SHP77 (cell line): ENCODE data around the gene NGDN.

Experiments used
- DNase-seq, 2 experiments: peaks; one replicate each; lab custom pipeline; 2025; lab: John Stamatoyannopoulos, UW

NGDN gene

DNA sequence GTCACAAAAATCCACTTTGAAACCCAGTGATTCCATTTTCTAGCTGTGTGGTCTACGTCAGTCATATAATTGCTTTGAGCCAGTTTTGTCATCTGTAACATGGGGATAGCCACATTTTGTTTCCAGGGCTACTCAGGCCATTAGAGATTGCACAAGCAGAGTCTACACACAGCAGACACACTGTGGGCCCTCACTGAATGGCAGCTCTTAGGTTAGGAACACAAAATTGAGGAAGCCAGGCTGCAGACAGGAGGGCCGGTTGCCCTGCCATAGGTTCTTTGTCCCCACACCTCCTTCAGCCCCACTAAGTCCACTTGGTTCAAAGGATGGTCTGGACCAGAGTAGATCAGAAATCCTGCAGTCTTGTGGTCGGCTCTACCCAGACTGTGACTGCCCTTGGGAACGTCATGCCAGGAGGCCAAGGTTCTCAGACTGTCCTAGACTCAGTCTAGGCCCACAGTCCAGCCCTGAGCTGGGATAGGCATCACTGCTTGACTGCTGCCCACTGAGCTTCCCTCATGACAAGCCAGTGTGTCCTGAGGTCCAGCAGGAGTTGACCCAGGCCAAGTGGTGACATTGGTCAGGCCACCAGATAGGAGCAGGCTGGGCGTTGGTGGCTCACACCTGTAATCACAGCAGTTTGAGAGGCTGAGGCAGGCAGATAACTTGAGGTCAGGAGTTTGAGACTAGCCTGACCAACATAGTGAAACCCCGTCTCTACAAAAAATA lies 30.2 kb upstream of the NGDN start:
- no peak for DNase-seq

DNA sequence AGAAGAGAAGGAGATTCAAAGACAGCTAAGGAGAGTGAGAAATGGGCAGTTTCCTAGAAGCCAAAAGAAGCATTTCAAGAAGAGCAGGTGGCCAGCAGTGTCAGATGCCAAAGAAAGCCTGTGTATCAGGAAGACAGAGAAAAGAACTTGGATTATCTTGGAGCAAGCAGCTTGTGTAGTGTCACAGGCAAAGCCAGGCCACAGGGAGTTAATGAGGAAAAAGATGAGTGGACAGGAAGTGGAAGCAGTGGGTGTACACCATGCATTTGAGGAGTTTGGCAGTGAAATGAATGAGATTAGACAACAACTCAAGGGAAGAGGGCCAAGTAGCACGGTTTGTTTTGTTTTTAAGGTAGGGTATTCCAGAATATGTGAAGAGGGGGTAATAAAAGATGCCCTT lies 28.4 kb upstream of the NGDN start:
- no peak for DNase-seq

DNA sequence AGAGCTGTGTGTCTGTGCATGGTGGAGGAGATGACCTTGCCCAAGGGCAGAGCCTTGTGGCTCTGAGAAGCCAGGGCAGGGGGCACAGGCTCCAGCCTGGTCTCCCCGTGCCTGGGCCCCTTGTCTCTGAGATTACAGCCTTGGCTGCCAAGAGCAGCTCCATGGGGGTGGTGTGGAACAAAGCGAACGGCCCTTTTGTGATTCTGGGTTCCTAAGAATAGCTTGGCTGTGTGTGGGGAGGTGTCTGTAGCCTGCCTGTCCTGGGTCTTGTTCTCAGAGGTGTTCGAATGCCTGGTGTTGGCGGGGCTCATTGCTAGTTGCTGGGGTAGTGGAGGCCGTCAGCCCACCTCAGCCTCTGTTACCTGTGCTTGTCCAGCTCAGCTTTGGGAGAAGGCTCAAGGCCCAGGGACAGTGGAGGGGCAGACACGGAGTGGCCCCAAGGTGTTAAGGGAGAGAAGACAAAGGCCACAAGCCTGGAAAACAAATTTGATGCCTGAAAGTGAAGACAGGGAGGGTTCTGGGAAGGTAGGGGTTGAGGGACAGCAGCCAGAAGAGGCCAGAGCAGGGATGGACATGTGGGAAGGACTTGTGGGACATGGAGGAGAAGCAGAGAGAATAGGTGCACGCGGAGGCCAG lies 26.7 kb upstream of the NGDN start:
- DNase-seq = no peak

DNA sequence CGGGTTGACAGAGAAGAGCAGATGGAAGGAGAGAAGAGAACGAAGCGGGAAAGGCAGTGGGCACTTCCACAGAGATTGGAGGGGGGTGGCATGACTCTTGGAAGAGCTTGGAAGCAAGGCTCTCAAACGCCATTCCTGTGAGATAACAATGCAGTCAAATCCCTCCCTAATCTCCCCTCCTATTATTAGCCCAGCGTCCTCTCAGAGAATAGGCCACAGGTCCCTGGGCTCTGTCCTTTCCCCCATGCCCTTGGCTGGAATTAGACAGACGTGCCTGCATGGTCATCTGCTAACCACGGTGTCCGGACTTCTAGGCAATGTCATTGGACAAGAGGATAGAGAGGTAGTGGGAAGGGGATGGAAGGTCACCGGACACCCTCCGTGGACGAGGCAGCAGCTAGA lies 26.1 kb upstream of the NGDN start:
- no peak for DNase-seq

DNA sequence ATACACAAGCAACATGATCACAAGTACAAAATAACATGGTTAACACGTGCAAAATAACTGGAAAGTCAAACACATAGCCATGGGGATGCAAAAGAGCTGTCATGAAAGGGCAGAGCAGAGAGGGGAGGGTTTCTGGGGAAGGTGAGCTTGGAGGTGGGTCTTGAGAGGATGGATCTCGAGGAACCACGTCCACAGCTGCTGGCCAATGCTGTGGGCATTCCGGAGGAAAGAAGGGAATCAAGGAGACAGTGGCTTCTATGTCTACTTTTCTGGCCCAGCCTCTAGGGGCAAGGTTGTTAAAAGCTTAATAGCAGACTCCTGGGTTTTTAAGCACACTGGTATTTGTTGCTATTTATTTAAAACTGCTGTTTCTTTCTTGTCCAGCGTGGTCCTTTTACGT lies 25.6 kb upstream of the NGDN start:
- DNase-seq = no peak

DNA sequence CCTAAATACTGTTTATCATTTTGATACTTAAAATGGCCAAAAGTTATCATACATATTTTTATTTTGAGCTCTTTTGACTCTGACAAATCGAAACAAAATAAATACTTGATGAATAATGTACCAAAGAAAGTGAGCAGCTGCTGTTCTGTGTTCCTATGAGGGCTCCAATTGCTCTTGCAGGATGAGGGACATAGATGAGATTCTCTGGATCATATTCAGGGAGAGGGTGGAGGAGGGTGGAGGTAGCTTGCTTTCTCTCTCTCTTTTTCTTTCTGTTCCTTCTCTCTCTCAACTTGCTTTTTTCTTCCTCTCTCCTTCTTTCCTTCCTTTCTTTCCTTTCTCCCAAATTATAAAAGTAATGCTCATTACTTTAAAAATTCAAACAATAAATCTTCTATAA lies 25.2 kb upstream of the NGDN start:
- no peak for DNase-seq

DNA sequence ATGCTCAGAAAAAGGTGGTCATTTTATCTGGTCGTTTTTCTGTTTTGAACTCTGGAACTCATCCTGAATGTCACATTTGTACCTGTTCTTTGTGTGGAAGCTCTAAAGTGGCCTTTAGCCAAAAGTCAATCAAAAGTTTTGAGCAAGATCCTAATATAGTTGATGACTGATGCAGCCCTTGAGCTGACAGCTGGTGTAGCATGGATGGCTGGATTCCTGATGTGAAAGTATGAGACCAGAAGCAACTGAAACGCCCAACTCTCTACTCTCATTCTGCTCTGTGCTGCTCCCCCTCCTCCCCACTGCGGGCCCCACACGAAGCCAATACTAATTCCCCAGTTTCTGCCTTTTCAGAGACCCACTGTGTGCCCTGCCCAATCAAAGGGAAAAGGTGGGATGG lies 23.7 kb upstream of the NGDN start:
- DNase-seq = no peak

DNA sequence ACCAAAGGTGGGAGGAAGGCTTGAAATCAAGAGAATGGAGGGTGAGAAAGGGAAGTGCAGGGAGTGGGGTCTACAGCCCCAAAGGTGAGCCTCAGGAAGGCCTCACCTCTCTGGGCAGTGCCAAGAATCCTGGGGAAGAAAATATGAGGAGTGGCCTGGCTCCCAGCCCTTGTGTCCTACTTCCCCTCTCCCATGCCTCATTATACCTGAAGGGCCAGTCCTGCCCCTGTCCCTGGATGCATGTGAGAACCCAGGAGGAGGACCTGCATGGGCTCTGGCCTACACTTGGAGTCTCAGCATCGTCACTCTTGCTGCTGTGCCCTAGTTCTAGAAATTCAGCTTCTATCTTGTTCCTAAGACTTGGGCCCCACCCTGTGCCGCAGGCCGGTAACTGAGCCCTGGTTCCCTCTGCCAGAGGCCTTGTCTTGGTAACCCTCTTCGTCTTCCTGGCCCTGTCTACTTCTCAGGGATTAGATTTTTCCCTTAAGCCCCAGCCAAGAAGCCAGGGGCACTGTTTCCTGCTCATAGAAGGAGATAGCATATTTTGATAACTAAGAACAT lies 23.1 kb upstream of the NGDN start:
- DNase-seq = no peak

- DNase-seq = no peak
These were observed 21.8 kb upstream of the NGDN start for GRCh38 chr14:23447361-23448350.

GRCh38 chr14:23449314-23449713 lies 20.2 kb upstream of the NGDN start:
- DNase-seq = no peak

DNA sequence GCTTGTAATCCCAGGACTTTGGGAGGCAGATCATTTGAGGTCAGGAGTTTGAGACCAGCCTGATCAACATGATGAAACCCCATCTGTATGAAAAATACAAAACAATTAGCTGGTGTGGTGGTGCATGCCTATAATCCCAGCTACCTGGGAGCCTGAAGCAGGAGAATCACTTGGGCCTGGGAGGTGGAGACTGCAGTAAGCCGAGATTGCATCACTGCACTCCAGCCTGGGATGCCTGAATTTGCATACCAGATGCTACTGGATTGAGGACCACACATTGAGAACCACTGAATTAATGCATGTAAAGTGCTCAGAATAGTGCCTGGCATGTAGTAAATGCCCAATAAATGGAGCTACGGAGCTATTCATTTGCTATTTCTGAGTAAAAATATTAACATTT lies 19.1 kb upstream of the NGDN start:
- DNase-seq = no peak

GRCh38 chr14:23452237-23452636 lies 17.3 kb upstream of the NGDN start:
- no peak for DNase-seq

GRCh38 chr14:23454445-23454856 lies 15.1 kb upstream of the NGDN start:
- no peak for DNase-seq

DNA sequence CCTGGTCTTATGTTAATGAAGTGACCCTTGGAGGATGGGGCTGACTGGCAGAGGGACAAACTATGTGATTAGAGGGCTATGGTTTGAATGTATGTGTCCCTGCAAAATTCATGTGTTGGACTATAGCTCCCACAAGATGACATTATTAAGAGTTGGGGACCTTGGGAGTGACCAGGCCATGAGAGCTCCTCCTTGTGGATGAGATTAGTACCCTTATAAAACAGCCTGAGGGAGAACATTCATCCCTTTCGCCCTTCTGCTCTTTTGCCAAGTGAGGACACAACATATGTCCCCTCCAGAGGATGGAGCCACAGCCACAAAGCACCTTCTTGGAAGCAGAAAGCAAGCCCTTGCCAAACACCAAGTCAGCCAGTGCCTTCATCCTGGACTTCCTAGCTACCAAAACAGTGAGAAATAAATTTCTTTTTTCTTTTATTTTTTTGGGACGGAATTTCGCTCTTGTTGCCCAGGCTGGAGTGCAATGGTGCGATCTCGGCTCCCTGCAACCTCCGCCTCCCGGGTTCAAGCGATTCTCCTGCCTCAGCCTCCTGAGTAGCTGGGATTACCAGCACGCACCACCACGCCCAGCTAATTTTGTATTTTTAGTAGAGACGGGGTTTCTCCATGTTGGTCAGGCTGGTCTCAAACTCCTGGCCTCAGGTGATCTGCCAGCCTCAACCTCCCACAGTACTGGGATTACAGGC lies 12.5 kb upstream of the NGDN start:
- peak in 1 of 2 experiments; percentile 6 for DNase-seq

GRCh38 chr14:23457587-23458445 lies 11.7 kb upstream of the NGDN start:
- DNase-seq = no peak

GRCh38 chr14:23460960-23461359 lies 8.5 kb upstream of the NGDN start:
- no peak for DNase-seq

GRCh38 chr14:23464700-23465099 lies 4.8 kb upstream of the NGDN start:
- no peak for DNase-seq

DNA sequence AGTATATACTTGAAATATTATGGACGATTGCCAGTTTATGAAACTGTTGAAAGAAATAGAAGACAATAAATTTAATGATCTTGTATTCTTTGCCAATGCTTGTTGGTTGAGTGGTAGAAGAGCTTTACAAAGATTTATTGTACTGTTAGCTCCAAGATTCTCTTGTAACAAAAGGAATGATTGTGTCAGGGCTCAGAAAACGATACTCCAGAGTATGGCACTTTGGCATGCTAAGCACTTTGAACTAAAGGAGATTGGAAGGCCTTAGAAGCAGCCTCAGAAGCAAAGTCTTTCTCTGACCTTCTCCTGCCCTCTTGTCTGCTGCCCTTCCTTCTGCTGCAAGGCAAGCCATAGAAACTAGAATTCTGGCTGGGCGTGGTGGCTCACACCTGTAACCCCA lies 4.2 kb upstream of the NGDN start:
- no peak for DNase-seq

DNA sequence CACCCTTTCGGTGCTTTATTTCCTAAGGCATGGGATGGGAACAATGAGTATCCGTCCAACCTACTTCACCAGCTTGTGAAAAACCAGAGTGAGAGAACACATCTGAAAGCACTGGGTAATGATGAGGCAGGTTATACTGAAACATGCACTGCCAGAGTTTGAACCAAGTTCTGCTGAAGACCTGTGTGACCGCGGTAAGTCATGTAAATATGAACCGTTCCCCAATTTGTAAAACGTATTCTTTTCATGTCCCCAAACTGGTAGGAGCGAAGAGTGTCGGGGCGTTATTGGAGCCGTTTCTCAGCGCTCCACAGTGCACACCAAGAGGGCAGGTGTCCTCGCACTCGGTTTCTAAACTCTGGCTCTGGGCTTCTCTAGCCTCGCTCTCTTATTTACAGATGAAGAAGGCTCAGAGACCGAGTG lies 788 bp upstream of the NGDN start:
- DNase-seq = no peak

DNA sequence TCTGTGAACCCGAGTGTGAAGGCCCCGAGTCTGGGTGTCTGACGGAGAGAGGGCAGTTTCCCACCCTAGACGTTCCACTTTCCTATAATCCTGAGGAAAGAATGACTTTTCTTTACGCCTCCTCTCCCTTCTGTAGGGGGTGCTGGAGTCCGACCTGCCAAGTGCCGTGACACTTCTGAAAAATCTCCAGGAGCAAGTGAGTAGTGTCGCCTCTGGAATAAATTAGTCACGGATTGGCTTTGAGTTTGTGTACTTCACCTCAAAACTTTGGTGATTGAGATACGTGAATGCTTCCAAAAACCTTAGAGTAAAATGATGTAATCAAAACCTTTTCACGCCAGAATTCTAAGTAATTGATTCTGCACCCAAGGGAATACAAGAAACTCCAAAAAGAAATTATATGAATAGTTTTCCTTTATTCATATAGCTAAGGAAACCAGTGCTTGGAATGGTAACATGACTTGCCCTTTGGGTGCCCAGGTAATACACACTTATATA lies 452 bp downstream of the NGDN start:
- no peak for DNase-seq

- DNase-seq = no peak
These were observed 1.4 kb downstream of the NGDN start for GRCh38 chr14:23470947-23471346.
